ENCODE data around the gene YDJC.
"Not testable (repeated sequence)": the region's sequence is repeated elsewhere in the genome, so short reads cannot be mapped to it uniquely, and the experiment has no call there.

Gene YDJC, protein sequence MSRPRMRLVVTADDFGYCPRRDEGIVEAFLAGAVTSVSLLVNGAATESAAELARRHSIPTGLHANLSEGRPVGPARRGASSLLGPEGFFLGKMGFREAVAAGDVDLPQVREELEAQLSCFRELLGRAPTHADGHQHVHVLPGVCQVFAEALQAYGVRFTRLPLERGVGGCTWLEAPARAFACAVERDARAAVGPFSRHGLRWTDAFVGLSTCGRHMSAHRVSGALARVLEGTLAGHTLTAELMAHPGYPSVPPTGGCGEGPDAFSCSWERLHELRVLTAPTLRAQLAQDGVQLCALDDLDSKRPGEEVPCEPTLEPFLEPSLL

GRCh38 chr22:21629255-21630149 is at the start of gene YDJC:
Gene YDJC (minus strand): TSS chr22:21630022. CDS start chr22:21630014, 8 bp downstream.
- peak; percentile 56 for DNase-seq

DNA sequence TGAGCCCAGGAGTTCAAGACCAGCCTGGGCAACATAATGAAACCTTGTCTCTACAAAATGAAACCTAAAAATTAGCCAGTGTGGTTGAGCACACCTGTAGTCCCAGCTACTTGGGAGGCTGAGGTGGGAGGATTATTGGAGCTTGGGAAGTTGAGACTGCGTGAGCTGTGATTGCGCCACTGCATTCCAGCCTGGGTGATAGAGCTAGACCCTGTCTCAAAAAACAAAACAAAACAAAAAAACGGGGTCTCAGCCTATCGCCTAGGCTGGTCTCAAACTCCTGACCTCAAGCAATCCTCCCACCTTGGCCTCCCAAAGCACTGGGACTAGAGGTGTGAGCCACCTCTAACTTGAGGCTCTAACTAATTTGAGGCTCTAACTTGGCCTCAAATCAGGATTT is 49.6 kb upstream of the YDJC start:
- DNase-seq = no peak

DNA sequence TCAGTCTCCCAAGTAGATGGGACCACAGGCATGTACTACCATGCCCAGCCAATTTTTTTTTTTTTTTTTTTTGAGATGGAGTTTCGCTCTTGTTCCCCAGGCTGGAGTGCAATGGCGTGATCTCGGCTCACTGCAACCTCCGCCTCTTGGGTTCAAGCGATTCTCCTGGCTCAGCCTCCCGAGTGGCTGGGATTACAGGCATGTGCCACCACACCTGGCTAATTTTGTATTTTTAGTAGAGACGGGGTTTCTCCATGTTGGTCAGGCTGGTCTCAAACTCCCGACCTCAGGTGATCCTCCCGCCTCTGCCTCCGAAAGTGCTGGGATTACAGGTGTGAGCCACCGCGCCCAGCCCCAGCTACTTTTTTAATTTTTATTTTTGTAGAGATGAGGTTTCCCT is 49.0 kb upstream of the YDJC start:
- DNase-seq = not testable (repeated sequence)

DNA sequence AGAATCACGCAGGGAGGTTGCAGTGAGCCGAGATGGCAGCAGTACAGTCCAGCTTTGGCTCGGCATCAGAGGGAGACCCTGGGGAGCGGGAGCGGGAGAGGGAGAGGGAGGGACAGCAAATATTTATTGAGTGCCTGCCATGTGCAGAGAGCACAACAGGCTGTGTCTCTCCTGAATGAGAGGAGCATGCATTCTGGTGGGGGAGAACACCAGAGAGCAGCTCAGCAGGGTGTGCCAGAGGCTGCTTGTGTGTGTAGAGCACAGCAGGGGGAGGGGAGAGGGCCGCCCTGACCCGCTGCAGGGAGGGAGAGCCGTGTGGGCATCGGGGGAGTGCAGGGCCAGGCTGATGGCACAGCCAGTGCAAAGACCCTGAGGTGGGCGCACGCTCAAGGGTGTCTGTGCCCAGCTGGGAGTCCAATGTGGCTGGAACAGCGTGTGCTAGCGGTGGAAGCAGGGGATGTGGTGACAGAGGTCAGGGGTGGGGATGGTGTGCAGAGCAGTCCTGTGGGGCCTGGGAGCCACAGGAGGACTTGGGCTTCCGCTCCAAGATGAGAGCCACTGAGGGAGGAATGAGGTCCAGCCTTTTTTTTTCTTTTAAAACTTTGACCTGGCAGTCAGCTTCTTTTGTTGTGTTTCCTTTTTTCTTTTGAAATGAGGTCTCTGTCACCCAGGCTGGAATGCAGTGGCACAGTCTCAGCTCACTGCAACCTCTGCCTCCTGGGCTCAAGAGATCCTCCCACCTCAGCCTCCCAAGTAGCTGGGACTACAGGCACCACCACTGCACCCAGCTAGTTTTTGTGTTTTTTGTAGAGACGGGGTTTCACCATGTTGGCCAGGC is 48.0 kb upstream of the YDJC start:
- DNase-seq = no peak

- DNase-seq = no peak
Measured at GRCh38 chr22:21674638-21675245, 44.9 kb upstream of the YDJC start.

DNA sequence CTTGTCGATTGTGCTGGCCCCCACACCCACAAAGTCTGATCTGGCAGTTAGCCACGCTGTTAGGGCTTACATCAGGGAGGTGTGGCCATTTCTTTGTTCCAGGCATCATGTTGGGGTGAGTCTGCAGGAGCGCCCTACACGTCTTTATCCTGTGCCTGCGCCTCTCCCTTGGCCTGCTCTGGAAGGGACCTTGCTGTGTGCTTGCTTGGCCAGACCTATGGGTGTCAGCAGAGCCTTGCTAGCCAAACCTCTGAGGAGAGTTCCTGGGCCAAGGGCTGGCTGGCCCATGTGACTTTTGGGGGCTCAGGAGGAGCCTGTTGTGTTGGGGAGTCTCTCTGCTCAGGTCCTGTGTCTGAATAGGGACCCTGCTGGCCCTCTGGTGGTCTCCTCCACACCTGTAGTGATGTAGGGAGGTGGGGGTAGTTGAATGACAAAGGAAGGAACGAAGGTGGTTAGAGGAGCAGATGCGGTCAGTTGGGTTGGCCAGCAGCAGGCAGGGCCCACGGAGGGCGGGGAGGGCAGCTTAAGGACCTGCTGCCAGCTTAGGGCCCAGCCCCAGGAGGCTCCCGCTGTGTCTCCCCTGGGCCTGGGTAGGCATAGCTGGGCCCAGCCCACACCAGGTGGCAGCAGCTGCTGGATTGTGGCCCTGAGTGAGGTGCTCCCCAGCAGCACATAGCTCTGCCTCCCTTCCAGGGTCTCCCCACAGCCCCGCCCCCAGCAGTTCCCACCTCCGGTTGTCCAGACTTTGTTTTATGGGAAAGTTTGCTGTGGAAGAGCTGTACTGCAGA is 43.9 kb upstream of the YDJC start:
- DNase-seq = no peak

- DNase-seq = no peak
Measured at GRCh38 chr22:21672107-21672629, 42.3 kb upstream of the YDJC start.

DNA sequence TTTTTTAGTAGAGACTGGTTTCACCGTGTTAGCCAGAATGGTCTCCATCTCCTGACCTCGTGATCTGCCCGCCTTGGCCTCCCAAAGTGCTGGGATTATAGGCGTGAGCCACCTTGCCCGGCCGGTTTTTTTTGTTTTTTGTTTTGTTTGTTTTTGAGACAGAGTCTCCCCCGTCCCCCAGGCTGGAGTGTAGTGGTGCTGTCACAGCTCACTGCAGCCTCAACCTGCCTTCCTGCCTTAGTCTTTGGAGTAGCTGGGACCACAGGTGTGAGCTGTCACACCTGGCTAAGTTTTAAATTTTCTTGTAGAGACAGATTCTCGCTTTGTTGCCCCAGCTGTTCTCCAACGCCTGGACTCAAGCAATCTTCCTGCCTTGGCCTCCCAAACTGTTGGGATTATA is 39.2 kb upstream of the YDJC start:
- peak; percentile 23 for DNase-seq

DNA sequence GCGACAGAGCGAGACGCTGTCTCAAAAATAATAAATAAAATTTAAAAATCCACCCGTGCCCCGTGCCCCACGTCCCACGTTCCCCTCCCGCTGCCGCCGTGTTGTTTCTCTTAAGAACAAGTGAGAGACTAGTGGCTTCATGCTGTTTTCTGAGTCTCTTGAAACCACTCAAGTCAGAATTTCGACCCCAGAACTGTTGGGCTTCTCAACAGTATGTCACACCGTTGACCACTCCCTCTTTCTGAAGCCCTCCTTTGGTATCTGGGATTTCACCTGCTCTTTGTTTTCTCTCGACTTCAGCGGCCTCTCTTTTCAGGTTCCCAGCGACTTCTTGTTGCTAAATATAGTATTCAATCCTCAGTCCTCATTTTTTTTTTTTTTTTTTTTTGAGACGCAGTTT is 37.0 kb upstream of the YDJC start:
- no peak for DNase-seq

GRCh38 chr22:21665047-21665851 is 35.4 kb upstream of the YDJC start:
- DNase-seq = no peak

DNA sequence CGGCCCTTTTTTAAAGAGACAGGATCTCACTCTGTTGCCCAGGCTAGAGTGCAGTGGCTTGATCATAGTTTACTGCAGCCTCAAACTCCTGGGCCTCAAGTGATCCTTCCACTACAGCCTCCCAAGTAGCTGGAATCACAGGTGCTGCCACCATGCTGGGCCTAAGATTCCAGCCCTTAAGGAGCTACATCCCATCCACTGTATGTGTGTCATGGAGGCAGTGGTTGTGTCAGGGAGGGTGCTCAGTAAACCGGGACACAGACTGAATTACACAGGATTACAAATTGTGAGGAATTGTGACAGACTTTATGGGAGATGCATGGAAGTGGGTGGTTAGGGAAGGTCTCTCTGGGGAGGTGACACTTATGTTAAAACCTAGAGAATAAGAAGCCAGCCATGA is 33.9 kb upstream of the YDJC start:
- no peak for DNase-seq

GRCh38 chr22:21661991-21662390 is 32.2 kb upstream of the YDJC start:
- DNase-seq = no peak

GRCh38 chr22:21660904-21661303 is 31.1 kb upstream of the YDJC start:
- DNase-seq = no peak

- no peak for DNase-seq
Measured at GRCh38 chr22:21659864-21660525, 30.2 kb upstream of the YDJC start.

GRCh38 chr22:21657360-21658032 is 27.7 kb upstream of the YDJC start:
- peak; percentile 58 for DNase-seq

DNA sequence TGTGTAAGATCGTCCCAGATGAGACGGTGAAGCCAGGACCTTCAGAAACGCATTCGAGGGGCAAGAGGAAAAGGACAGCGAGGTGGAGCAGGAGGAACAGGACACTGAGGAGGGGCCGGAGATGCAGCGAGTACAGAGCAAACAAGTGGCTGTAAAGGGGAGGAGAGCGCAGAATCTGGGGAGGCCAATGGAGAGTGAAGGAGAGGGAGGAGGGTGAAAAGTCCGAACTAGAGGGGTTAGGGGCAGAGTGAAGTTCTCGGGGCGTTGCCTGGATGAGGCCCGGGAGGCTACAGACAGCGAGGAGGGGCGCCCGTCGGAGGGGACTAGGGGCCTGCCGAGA is 27.2 kb upstream of the YDJC start:
- no peak for DNase-seq

DNA sequence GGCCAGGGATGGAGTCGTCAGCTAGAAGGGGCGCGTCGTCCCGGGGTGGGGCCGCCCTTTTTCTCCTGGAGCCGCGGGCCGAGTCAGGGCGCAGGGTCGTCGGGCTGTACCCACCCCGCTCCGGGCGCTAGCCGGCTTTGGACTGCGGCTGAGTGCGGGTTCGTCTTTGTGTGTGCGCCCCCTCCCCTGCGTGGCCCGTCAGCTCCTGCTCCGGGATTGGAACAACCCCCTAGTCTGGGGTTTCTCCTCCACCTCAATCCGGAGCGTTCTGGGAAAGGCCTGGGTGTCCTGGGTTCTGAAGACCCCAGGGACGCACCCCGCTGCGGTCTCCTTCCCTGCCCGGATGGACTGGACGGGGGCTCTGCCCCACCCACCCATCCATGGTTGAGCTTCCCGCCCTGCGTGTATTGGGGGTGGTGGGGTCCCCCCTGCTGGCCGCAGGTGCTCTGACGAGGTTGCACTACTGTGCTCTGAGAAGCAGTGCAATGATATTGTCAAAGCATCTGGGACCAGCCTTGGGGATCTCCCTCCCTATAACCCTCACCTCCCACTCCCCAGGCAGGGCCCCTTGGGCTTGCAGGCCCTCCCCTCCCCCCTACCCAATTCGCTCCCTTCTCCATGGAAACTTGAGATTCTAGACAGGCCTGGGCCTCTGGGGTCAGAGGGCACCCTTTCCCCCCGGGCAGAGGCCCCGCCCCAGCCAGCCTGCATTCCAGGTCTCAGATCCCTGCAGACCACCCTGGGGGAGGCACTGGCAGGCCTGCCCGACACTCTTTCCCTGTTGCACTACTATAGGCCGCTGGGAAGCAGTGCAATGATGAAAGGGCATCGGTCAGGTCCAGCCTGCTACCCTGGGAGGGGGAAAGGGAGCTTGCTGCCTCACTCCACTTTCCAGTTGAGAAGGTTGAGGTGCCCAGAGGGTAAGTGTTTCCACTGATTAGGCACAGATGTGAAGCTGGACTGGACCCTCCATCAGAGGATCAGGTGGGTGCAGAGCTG is 23.0 kb upstream of the YDJC start:
- no peak for DNase-seq

DNA sequence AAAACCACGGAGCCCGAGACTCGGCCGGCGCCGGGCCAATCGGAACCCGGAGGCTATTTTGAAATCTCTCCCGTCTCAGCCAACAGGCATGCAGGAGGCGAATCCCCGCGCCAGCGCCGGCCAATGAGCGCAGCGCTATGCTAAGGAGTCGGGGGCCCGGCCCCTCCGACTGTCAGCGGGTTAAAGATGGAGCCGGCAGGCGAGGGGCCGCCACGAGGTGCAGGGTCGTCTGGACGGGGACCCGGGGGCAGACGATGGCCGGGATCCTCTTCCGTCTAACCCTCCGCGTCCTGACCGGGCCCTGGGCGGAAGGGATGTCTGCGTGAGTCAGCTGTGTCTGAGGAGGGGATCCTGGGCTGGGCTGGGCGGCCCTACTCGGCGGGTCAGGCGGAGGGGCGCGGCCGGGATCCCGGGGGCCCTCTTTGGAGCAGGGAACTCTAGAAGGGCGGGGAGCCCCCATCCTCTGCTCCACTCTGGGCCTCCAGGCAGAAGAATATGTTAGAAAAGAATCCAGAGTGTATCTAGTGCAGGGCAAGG is 22.3 kb upstream of the YDJC start:
- DNase-seq = peak; percentile 74

Data from DMS79 treated with DMSO at 0.1 percent for 48 hours (cell line).